KMS-11 (cell line): ENCODE results near the gene RPP30.
"Not testable (repeated sequence)": the region's sequence is repeated elsewhere in the genome, so short reads cannot be mapped to it uniquely, and the experiment has no call there.

Experiments used
- H2AFZ ChIP-seq: fragments of 200-600 bp; sonication (generic); 2 replicates; pipeline ENCODE4 v1.6.1; 2016; ENCODE audit warnings: antibody characterized with exemption, mixed run types, low read depth
- H3K27ac ChIP-seq: fragments of 200-600 bp; sonication (generic); 2 replicates; pipeline ENCODE4 v1.6.1; 2016; ENCODE audit warnings: mild to moderate bottlenecking, mixed run types
- H3K27me3 ChIP-seq: fragments of 200-600 bp; sonication (generic); 2 replicates; pipeline ENCODE4 v1.6.1; 2017; ENCODE audit warnings: mild to moderate bottlenecking, low read depth, mixed run types, moderate library complexity; ENCODE audit not compliant: insufficient read depth
- H3K36me3 ChIP-seq: fragments of 200-600 bp; sonication (generic); 2 replicates; pipeline ENCODE4 v1.6.1; 2017; ENCODE audit warnings: mild to moderate bottlenecking, mixed run types; ENCODE audit not compliant: insufficient read depth
- H3K4me1 ChIP-seq: fragments of 200-600 bp; sonication (generic); 2 replicates; pipeline ENCODE4 v1.6.1; 2016; ENCODE audit warnings: mild to moderate bottlenecking, low read depth, mixed run types; ENCODE audit not compliant: poor library complexity, severe bottlenecking
- H3K4me2 ChIP-seq: fragments of 200-600 bp; sonication (generic); 2 replicates; pipeline ENCODE4 v1.7.0; 2016; ENCODE audit warnings: mild to moderate bottlenecking, mixed run types
- H3K4me3 ChIP-seq: fragments of 200-600 bp; sonication (generic); IDR thresholded peaks from 2 replicates; pipeline ENCODE4 v1.6.1; 2017; ENCODE audit warnings: low read depth, low read length, mixed read lengths; ENCODE audit not compliant: insufficient read depth
- H3K79me2 ChIP-seq: fragments of 200-600 bp; sonication (generic); 2 replicates; pipeline ENCODE4 v1.6.1; 2016; ENCODE audit warnings: low read depth, mixed run types; ENCODE audit not compliant: insufficient read depth
- H3K9ac ChIP-seq: fragments of 200-600 bp; sonication (generic); 2 replicates; pipeline ENCODE4 v1.6.1; 2016; ENCODE audit warnings: mild to moderate bottlenecking, mixed run types
- H4K20me1 ChIP-seq: fragments of 200-600 bp; sonication (generic); 2 replicates; pipeline ENCODE4 v1.6.1; 2016; ENCODE audit warnings: mild to moderate bottlenecking, mixed run types; ENCODE audit not compliant: insufficient read depth
- CTCF ChIP-seq: fragments of 200-600 bp; sonication (generic); conservative IDR thresholded peaks from 2 replicates; pipeline ENCODE4 v1.6.1; 2017; ENCODE audit warnings: low read depth, mild to moderate bottlenecking, antibody characterized with exemption, low read length, moderate library complexity, mixed read lengths

Gene RPP30

GRCh38 chr10:90872648-90873020 lies 860 bp downstream of the RPP30 start:
- Histone ChIP-seq H3K27ac (no peak overlapping the region), H3K27me3 (no peaks in the 10 kb centered on the region), H3K4me2 (peak overlapping the region; percentile 47), H4K20me1 (no peaks in the 10 kb centered on the region), H3K36me3 (0 out of 2 replicates have a peak, but pooled peaks cover 6% of the 10 kb centered on the region), H3K9ac (peak overlapping the region; percentile 68; the same call in 1 of the 2 replicates), H3K4me1 (peaks cover 17% of the 10 kb centered on the region), H3K79me2 (peaks cover 27% of the 10 kb centered on the region; the same call in 1 of the 2 replicates), H2AFZ (peak overlapping the region; percentile 80; the same call in 1 of the 2 replicates), H3K4me3 (peak overlapping the region; percentile 58)
- TF ChIP-seq CTCF = no peak

GRCh38 chr10:90879062-90879461 lies 7.3 kb downstream of the RPP30 start:
- Histone ChIP-seq H2AFZ (no peak overlapping the region), H3K27ac (no peak overlapping the region), H4K20me1 (no peaks in the 10 kb centered on the region), H3K4me2 (no peak overlapping the region), H3K4me1 (peaks cover 3% of the 10 kb centered on the region), H3K36me3 (0 out of 2 replicates have a peak, but pooled peaks cover 6% of the 10 kb centered on the region), H3K27me3 (no peaks in the 10 kb centered on the region), H3K4me3 (no peak overlapping the region), H3K9ac (no peak overlapping the region), H3K79me2 (peaks cover 5% of the 10 kb centered on the region; the same call in 1 of the 2 replicates)
- TF ChIP-seq CTCF = no peak

- not testable (repeated sequence) for H3K4me3 ChIP-seq, H3K36me3 ChIP-seq, H3K4me1 ChIP-seq, H3K27ac ChIP-seq, H2AFZ ChIP-seq, H3K79me2 ChIP-seq, H4K20me1 ChIP-seq, H3K9ac ChIP-seq, H3K4me2 ChIP-seq, H3K27me3 ChIP-seq
- TF ChIP-seq CTCF = peak; percentile 66
Observed at GRCh38 chr10:90880059-90880719, 8.4 kb downstream of the RPP30 start.

- Histone ChIP-seq H3K4me1 (no peaks in the 10 kb centered on the region), H4K20me1 (no peaks in the 10 kb centered on the region), H3K4me2 (no peak overlapping the region), H3K79me2 (no peaks in the 10 kb centered on the region), H2AFZ (no peak overlapping the region), H3K36me3 (0 out of 2 replicates have a peak, but pooled peaks cover 6% of the 10 kb centered on the region), H3K27me3 (no peaks in the 10 kb centered on the region), H3K9ac (no peak overlapping the region), H3K4me3 (no peak overlapping the region), H3K27ac (no peak overlapping the region)
- no peak for TF ChIP-seq CTCF
Observed at GRCh38 chr10:90884431-90884830, 12.7 kb downstream of the RPP30 start.
